GM19452 (cell line): Measurements from ENCODE around the gene LCE4A.
"Not testable (repeated sequence)": the region's sequence is repeated elsewhere in the genome, so short reads cannot be mapped to it uniquely, and the experiment has no call there.

ENCODE experiments used
- ATAC-seq: cut with Tn5 transposase; IDR thresholded peaks from one replicate; pipeline ENCODE4 v1.9.1; 2021; ENCODE audit not compliant: unreplicated experiment

LCE4A gene

DNA sequence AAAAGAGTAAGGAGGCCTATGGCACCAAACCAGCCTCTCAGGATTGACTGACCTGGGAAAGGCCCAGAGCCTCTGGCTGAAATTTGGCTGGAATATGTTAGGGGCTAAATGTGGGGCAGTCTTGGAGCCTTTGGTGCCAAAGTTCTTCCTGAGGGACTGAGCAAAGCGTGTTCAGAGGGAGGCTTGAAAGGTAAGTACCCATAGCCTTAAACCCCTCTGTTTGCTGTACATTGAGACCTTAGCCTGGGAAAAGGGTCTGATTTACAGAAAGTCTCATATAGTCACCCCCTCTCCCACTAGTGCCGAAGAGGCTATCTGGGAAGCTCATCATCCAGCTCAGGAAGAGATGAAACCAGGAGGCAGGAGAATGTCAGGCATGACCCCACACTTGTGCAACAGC lies at the start of gene LCE4A:
TSS of gene LCE4A (plus strand) at position 301 of the 400 bp plus-strand sequence. CDS start 916 bp downstream, outside the sequence.
- no peak for ATAC-seq

DNA sequence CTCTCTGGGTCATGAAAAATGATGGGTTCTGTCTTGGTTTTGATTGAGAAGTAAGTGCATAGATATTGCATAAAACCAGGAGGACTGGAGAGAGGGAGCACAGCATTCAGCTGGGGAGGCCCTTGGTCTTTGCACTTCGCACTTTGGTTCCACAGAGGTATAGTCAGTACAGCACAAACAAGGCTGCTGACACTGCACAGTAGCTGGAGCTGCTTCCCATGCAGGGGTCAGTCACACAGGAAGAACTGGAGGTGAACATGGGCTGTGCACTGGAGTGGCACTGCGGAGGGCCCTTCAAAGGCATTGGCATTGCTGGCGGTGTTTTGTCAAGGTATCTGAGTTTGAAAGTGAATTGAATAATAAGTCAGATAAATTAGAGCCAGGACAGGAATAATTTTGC lies 49.3 kb upstream of the LCE4A start:
- ATAC-seq = no peak

- no peak for ATAC-seq
Measured at GRCh38 chr1:152663098-152663497, 44.9 kb upstream of the LCE4A start, which contains the start of gene LCE2D. Gene LCE2D, plus strand, starts transcription at chr1:152663380. Its CDS starts 726 bp downstream, at chr1:152664106.

DNA sequence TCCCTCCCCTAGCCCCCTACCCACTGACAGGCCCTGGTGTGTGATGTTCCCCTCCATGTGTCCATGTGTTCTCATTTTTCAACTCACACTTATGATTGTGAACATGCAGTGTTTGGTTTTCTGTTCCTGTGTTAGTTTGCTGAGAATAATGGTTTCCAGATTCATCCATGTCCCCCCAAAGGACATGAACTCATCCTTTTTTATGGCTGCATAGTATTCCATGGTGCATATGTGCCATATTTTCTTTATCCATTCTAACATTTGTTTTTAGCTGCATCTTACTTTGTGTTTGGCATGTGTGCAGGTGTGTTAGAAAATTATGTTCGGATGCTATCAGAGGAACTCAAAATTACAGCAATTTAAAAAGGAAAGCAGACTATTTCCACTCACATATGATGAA lies 41.8 kb upstream of the LCE4A start:
- not testable (repeated sequence) for ATAC-seq

DNA sequence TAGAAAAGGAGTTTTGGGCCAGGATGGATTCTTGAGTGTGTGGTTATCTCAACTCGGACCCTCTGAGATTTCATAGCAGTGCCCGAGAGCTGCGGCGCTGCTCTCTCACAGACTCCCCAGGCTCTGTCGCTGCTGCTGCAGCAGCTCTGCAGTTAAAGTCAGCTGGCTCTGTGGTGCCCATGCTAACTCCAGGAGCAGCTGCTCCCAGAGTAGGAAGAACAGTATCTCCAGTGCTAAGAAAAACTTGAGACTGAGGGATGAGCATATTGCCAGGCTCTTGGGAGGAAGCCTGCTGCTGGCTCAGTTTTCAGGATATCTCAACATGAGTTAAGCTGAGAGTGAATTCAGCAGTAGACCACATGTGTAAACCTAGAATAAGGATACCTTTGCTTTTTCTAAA lies 40.3 kb upstream of the LCE4A start:
- ATAC-seq = no peak

GRCh38 chr1:152673016-152673415 lies 34.9 kb upstream of the LCE4A start:
- ATAC-seq = no peak

DNA sequence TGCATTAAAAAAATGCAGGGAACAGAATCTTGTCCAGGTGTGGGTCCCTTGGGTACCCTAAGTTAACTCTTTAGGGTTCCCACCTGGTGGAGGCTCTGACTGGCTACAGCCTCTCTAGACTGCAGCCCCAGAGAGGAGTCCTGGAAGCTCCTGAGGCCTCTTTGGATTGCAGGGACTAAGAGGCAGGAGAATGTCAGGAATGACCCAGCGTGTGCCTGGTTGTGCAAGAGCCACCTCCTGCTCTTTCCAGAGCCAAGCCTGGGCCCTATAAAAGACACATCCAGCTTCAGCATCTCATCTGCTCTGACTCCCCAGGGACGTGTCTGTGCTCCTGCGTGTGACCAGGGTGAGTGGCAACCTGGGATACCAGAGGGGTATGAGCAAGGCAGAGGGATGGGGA lies 33.0 kb upstream of the LCE4A start, which contains the start of gene LCE2C:
TSS of gene LCE2C (plus strand) at position 297 of the 400 bp plus-strand sequence. CDS start 737 bp downstream, outside the sequence.
- not testable (repeated sequence) for ATAC-seq

- ATAC-seq = no peak
Measured at GRCh38 chr1:152679459-152679858, 28.5 kb upstream of the LCE4A start.

GRCh38 chr1:152681616-152682015 lies 26.3 kb upstream of the LCE4A start:
- no peak for ATAC-seq

GRCh38 chr1:152683846-152684245 lies 24.1 kb upstream of the LCE4A start:
- ATAC-seq = no peak

DNA sequence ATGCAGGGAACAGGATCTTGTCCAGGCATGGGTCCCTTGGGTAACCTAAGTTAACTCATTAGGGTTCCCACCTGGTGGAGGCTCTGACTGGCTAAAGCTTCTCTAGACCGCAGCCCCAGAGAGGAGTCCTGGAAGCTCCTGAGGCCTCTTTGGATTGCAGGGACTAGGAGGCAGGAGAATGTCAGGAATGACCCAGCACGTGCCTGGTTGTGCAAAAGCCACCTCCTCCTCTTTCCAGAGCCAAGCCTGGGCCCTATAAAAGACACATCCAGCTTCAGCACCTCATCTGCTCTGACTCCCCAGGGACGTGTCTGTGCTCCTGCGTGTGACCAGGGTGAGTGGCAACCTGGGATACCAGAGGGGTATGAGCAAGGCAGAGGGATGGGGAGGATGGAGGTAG lies 22.1 kb upstream of the LCE4A start, which contains the start of gene LCE2B:
TSS of gene LCE2B (plus strand) at position 301 of the 400 bp plus-strand sequence. CDS start 721 bp downstream, outside the sequence.
- not testable (repeated sequence) for ATAC-seq

DNA sequence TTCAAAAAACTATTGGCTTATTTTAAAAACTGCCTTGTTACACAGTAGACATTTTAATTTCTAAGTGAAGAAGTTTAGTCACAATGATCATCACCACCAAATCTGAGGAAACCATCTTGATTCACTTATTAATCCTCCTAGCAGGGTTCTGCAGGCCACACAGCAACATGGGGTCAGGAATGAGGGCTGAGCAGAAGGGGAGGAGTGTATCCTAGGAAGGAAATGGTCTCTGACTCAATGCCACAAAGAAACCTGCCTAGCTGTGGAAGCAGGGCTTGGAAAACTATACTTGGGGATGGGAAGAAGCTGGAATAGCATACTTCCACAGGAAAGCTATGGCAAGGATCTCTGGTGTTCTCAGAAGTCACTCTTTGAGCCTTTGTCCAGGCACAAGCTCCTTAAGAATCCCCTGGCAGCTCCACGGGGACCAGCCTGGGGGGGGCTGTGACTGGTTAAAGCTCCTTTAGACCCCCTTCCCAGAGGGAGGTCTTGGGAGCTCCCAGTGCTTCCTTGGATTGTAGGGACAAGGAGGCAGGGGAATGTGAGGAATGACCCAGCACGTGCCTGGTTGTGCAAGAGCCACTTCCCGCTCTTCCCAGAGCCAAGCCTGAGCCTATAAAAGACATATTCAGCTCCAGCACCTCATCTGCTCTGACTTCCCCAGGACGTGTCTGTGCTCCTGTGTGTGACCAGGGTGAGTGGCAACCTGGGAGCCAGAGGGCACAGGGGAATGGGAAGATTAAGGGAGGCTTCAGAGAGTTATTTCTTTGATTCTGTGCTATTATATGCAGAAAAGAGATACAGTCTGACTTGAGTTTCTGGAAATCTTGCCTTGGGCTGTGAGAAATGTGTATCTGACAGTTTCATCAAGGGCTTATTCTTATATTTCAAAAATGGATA lies 10.0 kb upstream of the LCE4A start, which contains the start of gene LCE2A:
TSS of gene LCE2A (plus strand) at position 645 of the 900 bp plus-strand sequence. CDS start 557 bp downstream, outside the sequence.
- ATAC-seq = no peak

- ATAC-seq = no peak
Measured at GRCh38 chr1:152699746-152700145, 8.2 kb upstream of the LCE4A start.

DNA sequence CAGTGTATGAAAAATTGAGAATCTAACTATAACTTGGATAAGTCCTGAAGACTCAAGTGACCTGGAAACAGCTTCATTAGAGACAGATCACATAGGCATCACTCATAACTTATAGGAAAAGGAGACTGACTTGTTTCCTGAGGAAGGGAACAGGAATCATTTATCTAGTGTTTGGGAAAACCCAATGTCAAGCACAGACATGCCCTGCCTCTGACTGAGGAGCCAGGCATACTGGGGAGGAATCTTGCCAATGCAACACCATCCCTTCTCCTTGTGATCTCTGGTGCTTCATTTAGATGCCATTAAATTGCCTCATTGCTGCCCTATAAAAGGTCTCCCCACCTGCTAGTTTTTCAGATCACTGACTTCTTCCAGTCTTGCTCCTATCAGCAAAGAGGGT lies 10.3 kb downstream of the LCE4A start:
- ATAC-seq = no peak

- no peak for ATAC-seq
Measured at GRCh38 chr1:152725261-152725660, 17.3 kb downstream of the LCE4A start.

GRCh38 chr1:152728986-152729385 lies 21.0 kb downstream of the LCE4A start:
- no peak for ATAC-seq

DNA sequence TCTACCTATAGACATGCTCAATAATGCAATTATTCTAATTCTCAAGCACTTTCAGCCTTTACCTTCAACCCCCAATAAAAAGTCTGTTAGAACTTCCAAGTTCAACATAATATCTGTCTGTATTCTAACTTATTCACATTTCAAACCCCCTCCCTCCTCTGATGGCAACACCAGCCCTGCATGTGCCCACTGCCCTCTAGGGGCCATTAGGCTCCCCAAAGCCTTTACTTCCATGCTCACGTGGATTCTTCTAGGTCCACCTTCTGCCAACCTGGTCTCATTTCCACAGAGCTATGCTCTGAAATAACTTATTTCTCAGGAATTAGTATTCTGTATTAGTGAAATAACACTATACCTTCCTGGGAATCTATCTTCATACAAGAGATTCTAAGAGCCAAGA lies 27.7 kb downstream of the LCE4A start:
- ATAC-seq = no peak

DNA sequence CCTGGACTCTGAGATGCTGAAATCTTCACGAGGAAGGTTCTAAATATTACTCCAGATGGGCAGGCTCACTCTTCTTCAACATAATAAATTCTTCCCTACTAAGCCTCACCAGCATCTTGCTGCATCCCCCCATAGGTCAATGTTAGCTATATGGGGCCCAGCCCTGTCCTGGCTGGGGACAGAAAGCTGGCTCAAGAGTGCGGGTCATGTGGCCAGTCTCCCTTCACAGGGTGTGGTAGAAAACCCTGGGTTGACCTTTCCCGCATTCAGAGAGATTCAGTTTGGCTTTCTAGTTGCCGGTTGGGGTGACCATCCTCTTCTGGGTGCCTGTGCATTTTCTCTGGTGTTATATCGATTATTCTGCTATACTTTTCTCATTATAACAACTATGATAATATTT lies 30.0 kb downstream of the LCE4A start:
- ATAC-seq = no peak

- no peak for ATAC-seq
Measured at GRCh38 chr1:152739841-152740240, 31.9 kb downstream of the LCE4A start.

DNA sequence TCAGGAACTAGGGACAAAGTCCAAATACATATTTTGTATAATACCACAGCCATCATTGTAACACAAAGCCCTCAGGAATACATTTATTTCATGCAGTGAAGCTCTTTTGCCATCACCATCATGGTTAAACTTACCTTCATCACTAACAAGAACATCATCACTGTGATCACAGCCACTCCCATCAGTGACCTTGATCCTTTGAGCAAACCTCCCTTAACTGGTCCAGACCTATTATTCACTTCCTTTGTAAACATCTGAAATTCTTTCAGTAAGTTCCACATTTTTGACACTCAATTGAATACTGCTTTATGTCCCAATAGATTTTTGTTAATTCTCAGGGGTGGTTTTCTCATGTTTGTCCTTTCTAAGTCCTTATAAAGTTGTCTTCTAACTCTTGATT lies 33.7 kb downstream of the LCE4A start:
- ATAC-seq = no peak

DNA sequence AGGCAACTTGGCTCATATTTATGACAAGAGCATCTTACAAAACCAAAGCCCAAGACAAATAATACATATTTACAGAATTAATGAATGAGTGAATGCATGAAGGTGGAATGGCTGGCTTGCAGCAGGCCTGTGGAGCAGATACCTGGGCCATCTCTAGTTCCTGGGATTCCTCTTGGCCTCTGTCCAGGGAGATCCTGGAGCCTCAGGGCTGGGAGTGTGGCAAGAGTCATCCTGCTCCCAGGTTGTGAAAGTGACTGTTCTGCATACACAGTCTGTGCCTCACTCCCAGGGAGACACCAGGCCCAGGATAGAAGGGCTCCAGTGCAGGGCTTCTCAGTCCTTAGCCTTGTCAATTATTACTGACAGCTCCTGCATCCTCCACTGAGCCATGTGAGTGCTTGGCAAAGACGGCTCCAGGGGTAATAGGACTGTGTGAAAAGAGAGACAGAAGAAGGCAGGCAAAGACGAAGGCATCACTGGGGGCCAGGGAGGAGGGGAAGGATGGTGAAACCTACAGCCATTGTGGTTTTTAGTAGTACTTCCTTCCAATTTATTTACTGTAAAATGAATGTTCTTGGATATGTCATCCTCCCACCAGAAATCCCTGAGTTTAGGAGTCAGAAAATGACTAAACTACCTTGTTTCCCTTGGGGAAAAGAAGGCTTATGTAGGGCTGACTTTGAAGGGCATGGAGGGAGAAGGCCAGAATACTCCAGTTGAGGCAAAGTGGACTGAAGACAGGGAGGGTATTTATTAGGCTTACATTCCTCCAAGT lies 35.6 kb downstream of the LCE4A start:
- no peak for ATAC-seq
